H7 (cell line): ENCODE data around the gene DCUN1D2. TPM values are rescaled to one million over a fixed set of nuclear protein-coding genes. Genes with fewer than 3 reads are reported as not detected.

ENCODE experiments used
- DNase-seq: peaks from one replicate; pipeline ENCODE4 v3.0.0; 2012
- H3K27me3 ChIP-seq: 2 replicates; pipeline ENCODE4 v1.6.0; 2011; ENCODE audit warnings: mild to moderate bottlenecking, low read length; ENCODE audit not compliant: control insufficient read depth, insufficient read depth
- H3K36me3 ChIP-seq: replicated peaks from 2 replicates; pipeline ENCODE4 v1.5.1; 2011; ENCODE audit warnings: low read length; ENCODE audit not compliant: control insufficient read depth, insufficient read depth
- H3K4me3 ChIP-seq: 2 replicates; pipeline ENCODE4 v1.5.1; 2011; ENCODE audit warnings: low read depth, mild to moderate bottlenecking, control low read depth, low read length, moderate library complexity; ENCODE audit not compliant: insufficient read depth
- total RNA-seq: library from RNA; depleted of rRNA; stranded (reverse); fragments of >200 nt; shearing (Covaris generic); gene quantifications from 2 replicates; pipeline ENCODE4 v1.2.3, GENCODE V29; 2014

The DCUN1D2 gene
- total RNA-seq, 1 experiment from 2014 or later: 15.5 TPM

DNA sequence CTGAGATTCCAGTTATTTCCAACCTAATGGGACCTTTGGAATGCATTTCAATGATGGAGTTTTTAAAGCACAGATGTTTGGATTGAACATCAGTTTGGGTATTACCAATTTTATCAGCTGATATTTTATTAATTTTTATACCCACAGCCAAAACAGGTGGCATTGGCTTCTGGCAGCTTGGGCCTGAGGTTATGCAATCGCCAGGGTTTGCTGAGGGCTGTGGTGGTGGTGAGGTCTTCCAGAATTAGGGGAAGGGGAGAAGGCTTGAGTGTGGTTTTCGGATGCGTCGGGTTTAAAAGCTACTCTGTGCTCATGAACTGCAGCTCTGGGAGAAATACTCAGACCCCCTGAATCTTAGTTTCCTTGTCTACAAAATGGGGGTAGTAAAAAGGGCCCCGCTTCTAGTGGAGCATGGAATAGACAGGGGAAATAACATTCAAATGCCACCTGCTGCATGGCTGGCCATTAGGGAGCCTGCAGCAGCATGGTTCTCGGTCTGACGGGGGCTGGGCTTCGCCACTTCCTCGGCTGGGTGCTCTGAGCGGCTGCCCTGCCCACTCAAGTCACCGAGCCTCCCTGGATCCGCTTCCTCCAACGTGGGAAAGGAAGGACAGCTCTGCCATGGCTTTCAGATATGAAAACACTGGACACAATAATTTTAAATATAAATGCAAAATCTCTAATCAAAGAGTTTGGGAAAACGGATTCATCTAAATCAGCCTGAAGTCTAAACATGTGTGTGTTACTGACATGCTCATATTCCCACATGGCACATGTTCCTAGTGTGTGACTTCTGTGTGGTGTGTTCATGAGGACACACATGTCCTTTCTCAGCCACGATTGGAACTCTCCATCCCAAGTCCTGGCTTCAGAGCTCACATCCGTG is 72.4 kb downstream of the DCUN1D2 start:
- no peaks in the 10 kb centered on the region for H3K36me3 ChIP-seq
- H3K27me3 ChIP-seq: no peaks in the 10 kb centered on the region; the same call in 1 of the 2 replicates
- peak; percentile 52 for DNase-seq

DNA sequence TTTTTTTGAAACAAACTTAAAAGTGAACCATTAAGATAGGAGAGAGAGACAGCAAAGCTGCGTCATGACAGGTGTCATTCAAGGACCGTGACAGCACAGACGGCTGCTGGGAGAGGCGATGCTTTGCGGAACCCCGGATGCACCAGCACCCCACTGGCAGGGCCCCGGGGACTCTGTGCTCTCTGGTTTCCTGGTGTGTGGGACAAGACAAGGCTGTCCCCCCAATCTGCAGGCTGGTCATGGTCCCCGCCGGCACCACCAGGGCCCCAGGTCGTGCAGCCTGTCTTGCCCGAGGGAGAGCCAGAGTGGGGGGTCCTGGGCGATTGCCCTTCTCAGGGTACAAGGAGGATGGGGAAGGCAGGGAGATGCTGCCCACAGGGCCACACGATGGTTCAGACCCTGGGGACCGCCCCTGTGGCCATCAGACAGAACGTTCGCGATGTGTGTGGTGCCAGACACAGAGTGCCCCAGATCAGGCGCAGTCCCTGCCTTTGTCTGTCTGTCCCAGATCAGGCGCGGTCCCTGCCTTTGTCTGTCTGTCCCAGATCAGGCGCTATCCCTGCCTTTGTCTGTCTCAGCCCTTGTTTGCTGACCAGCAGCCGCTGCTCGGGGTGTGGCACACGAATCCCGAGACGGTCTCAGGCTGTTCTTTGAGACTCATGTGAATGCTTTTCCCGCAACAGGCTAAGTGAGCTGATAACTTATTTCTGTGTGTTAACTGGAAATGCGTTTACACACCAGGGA is 73.3 kb downstream of the DCUN1D2 start:
- Histone ChIP-seq H3K4me3 (no peak overlapping the region), H3K27me3 (no peaks in the 10 kb centered on the region; the same call in 1 of the 2 replicates), H3K36me3 (no peaks in the 10 kb centered on the region)
- no peak for DNase-seq

More for the DNA sequence above, 72.4 kb downstream of the DCUN1D2 start:
- no peak overlapping the region for H3K4me3 ChIP-seq

DNA sequence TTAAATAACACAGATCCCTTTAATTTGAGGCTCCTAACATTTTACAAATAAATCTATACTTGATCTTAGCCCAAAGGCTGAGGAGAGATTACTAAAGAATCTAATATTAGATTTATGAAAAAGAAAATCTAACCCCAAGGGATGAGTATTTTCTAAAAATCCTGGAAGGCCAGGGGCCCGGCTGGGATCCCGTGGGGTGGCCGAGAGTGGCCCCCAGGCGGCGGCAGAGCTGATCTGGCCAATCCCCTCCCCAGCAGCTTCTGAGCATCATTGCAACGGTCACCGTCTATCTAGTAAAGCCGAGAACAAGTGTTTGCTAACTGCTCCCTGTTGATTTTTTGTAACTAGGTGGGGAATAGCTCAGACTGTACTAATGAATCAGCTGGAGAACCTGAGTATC is 74.7 kb downstream of the DCUN1D2 start:
- H3K4me3 ChIP-seq: no peak overlapping the region
- H3K27me3 ChIP-seq: no peaks in the 10 kb centered on the region; the same call in 1 of the 2 replicates
- no peaks in the 10 kb centered on the region for H3K36me3 ChIP-seq
- DNase-seq: peak; percentile 79

DNA sequence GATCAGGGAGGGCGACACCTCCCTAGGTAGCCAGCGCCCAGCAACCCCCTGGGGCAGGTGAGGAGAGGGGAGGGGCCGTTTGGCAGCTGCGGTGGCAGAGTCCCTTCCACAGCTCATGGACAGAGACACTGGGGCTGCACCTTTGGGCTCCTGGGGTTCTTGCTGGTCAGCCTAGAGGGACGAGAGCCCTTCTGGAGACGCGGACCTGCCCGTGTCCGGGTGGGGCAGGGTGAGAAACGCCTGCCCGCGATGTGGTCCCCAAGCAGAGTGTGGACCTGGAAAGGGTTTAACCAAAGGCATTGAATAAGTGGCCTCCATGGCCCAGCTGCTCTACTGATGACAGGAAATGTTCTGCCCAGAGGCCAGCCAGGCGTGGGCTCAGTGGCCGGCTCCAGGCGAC is 75.5 kb downstream of the DCUN1D2 start:
- Histone ChIP-seq H3K36me3 (no peaks in the 10 kb centered on the region), H3K27me3 (no peaks in the 10 kb centered on the region; the same call in 1 of the 2 replicates), H3K4me3 (no peak overlapping the region)
- DNase-seq: no peak

DNA sequence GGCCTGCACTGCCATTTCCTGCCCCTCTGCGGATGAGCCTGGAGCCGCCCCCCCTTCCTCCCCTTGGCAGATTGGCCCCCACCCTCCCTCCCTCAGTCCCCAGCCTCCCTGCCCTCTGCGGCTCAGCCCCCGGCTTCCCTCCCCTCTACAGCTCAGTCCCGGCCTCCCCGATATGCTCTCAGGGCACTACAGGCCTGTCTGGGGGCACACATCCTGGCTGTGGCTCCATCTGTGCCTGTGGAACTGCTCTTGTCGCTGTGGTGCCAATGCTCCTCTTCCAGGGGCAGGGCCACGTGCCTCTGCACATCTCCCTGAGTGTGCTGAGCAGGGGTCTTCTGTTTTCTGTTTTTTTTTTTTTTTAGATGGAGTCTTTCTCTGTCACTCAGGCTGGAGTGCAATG is 76.2 kb downstream of the DCUN1D2 start:
- DNase-seq: no peak
- H3K36me3 ChIP-seq: no peaks in the 10 kb centered on the region
- no peaks in the 10 kb centered on the region; the same call in 1 of the 2 replicates for H3K27me3 ChIP-seq
- no peak overlapping the region for H3K4me3 ChIP-seq

DNA sequence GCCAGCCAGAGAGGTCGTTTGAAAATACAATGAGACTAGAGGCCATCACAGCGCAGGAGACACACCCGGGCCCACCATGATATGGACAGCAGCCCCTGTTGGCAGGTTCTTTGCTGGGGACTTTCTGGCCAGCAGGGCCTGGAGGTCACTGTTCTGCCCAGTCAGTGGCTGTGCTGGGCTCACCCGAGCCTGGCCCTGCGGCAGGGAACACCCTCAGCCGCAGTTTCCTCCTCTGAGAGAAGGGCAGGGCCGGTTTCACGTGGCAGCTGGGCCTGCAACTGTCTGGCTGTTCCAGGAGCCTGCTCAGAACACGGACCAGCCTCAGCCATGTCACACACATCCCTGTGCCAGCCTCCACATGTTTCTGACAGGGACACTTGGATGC is 76.6 kb downstream of the DCUN1D2 start:
- no peaks in the 10 kb centered on the region; the same call in 1 of the 2 replicates for H3K27me3 ChIP-seq
- H3K36me3 ChIP-seq: no peaks in the 10 kb centered on the region
- no peak for DNase-seq
- no peak overlapping the region for H3K4me3 ChIP-seq

DNA sequence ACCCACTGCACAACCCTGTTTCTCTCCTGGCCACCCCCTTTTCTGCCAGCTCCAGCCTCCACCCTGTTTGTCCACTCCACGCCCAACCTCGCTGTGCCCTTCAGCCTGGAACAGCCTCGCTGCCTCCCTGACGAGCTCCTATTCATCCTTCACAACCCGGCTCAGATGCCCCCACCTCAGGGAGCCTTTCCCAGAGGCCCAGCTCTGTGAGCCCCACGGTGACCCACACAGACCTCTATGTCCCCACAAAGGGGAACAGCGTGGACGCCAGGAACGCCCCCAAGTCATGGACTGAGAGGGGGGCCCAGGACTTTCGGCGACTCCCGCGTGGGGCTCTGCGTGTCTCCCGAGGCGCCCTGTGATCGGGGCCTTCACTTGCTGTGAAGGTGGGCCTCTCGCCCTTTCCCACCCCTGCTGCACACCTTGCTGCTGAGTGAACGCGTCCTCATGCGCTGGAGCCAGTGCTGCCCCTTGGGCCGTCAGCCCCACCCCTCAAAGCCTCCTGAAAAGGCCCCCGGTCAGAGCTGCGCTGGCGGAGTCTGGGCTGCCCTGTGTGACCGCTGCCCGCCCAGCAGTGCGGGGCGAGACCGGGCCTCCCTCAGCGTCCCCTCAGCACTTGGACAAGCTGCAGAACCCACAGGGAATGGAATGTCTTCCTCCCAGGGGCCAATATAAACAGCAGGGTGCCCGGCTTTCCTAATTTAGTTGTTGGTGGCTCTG is 77.2 kb downstream of the DCUN1D2 start:
- H3K4me3 ChIP-seq: no peak overlapping the region
- DNase-seq: peak; percentile 71
- no peaks in the 10 kb centered on the region for H3K27me3 ChIP-seq
- no peaks in the 10 kb centered on the region for H3K36me3 ChIP-seq

DNA sequence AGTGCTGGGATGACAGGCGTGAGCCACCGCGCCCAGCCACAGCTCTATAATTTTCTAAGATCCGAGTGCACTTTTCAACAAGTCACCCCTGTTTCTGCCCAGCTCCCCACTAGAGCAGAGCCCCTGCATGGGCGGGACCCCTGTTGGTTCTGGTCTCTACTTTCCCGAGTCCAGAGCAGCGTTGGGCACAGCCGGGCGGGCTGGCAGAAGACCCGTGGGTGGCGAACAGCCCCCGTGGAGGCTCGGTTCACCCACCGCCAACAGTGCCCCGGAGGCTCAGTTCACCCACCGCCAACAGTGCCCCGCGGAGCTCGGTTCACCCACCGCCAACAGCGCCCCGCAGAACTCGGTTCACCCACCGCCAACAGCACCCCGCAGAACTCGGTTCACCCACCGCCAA is 78.1 kb downstream of the DCUN1D2 start:
- no peak overlapping the region for H3K4me3 ChIP-seq
- no peaks in the 10 kb centered on the region for H3K27me3 ChIP-seq
- no peaks in the 10 kb centered on the region for H3K36me3 ChIP-seq
- no peak for DNase-seq

DNA sequence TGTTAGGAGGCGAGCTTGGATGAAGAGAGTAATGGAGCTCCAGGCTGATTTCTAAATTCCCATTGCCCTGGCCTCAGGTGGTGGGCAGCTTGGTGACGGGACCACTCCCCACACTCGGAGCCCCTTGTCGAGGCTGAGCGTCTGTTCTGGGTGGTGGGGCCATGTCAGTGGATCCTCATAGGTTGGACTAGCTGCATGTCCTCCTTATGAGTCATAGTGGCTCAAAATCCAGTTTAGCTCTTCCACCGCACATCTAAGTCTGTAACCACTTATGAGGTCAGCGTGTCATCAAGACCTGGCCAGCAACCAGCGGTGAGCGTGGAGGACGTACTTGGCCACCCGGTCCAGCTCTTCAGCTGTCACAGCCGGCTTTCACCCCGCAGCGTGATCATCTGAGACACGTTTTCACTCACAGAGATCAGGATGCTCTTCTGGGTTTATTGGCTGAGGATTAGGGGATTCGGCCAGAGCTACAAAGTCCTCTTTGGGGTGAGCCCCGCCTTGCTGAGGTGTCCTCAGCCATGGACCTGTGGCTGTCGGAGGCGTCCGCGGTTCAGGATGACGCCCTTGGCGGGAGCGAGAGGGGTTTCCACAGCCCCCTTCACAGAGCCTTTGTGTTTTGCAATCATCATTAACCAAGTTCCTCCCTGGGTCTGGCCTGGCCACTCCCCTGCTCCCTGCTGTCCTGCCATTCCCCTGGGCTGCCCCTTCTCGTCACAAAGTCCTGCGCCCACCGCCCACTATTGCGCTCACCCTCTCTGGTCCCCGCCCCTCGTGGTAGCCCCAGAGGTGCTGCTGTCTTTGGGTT is 79.1 kb downstream of the DCUN1D2 start:
- Histone ChIP-seq H3K4me3 (no peak overlapping the region), H3K27me3 (no peaks in the 10 kb centered on the region)
- peak; percentile 50 for DNase-seq

DNA sequence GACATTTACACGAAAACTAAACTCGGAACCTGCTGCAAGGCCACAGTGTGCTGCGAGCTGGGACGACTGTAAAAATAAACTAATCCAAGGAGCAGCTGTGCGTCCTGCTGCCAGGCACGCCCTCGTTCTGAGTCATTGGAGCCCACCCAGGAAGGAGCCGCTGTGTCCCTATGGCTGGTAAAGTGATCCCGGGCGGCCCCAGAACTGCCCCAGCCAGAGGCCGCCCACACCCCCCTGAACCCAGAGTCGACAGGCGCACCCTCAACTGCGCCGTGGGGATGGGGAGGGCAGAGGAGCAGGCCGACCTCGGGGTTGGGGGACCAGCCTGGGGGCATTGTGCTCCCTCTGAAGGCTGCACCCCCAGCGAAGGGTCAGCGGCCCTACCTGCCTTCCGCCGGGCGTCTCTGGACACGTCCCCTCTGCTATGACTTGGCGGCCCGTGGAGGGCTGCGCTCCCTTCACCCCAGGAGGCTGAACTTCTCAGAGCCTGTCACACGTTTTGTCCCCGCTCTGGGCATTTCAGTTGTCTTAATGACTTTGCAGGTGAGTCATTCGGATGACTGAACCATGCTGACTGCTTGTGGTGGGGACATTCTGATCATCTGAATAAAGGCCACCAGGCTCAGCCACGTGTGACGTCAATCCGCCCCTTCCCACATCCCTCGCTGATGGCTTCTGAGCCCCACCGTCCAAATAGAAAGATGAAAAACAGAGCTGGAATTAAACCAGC is 79.9 kb downstream of the DCUN1D2 start:
- no peak overlapping the region for H3K4me3 ChIP-seq
- peak; percentile 57 for DNase-seq
- H3K27me3 ChIP-seq: no peaks in the 10 kb centered on the region
- H3K36me3 ChIP-seq: no peaks in the 10 kb centered on the region

More for the DNA sequence above, 79.1 kb downstream of the DCUN1D2 start:
- no peaks in the 10 kb centered on the region for H3K36me3 ChIP-seq

DNA sequence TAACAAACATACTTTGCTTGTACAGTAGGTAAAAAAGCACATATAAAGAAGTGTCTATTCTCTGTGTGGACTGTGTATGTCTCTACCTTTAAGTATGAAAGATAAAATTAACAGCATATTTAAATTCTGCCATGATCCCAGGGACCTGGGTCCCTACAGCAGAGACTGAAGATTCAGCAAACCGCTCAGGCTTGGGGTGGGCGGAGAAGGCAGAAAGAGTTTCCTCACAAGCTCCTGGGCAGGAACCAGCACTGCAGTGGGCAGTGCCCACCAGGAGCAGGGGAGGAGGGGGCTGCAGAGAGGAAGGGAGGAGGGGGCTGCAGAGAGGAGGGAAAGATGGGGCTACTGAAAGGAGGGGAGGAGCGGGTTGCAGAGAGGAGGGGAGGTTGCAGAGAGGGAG is 81.9 kb downstream of the DCUN1D2 start:
- no peaks in the 10 kb centered on the region for H3K27me3 ChIP-seq
- peak; percentile 35 for DNase-seq
- H3K36me3 ChIP-seq: no peaks in the 10 kb centered on the region
- no peak overlapping the region for H3K4me3 ChIP-seq

DNA sequence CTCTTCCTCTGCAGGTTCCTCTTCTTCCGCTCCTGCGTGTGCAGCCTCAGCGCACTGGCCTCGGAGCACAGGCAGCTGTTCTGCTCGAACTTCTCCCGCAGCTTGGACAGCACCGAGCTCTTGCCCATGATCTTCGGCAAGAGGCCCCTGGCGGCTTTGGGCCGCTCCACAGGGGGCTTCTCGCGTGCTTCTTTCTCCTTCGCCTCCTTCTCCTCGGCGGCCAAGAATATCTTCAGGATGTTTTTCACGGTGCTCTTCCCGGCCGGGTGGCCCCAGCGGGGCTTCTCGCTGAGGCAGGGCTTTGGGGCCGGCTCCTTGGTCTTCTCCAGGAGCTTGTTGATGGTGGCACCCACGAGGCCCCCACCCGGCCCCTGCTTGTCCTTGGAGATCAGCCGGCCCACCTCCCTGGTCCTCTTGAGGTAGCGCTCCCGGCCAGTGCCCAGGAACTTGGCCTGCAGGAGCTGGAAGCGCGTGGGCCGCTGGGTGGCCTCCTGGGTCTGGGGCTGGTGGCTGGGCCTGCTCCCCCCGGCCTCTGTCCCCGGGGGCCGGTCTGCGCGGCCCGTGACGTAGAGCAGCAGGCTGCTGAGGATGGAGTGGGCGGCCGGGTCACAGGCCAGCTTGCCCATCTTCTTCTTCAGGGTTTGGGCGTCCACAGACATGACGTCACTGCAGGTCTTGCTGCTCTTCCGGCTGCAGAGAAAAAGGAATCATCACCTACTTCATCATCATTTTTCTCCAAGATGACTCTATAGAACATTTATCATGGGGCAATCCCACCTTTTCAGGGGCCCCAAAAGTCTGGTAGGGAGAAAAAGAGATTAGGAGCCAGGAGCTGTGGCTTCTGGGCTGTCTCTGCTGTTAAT is 82.7 kb downstream of the DCUN1D2 start:
- Histone ChIP-seq H3K4me3 (no peak overlapping the region), H3K36me3 (no peaks in the 10 kb centered on the region), H3K27me3 (no peaks in the 10 kb centered on the region)
- DNase-seq: peak; percentile 53

DNA sequence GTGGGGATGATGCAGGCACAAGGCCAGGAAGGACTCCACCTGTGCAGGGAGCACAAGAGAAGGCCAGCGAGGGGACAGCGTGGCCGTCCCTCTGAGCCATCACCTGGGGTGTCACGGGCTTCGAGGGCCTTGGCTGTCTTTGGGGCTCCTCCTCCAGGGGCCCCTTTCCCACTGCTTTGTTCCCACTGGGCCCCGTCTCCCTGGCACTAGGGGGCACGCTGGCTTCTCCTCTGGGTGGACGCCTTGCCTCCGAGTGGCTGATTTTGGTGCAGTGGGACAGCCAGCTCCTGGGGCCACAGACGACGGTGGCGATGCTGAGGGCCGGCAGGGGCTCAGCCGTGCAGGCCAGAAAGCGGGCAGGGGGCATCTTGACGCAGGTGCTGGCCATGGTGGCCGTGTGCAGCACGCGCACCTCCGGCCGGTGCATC is 83.4 kb downstream of the DCUN1D2 start:
- peak; percentile 53 for DNase-seq
- Histone ChIP-seq H3K36me3 (no peaks in the 10 kb centered on the region), H3K4me3 (no peak overlapping the region), H3K27me3 (no peaks in the 10 kb centered on the region)
